H1 (cell line): ENCODE data around the gene SLC35D2. TPM values are rescaled to one million over a fixed set of nuclear protein-coding genes. Genes with fewer than 3 reads are reported as not detected.
"Not testable (repeated sequence)": the region's sequence is repeated elsewhere in the genome, so short reads cannot be mapped to it uniquely, and the experiment has no call there.

Experiments used
- CTCF ChIA-PET: fragments of 300-600 bp; sonication (Branson Sonifier 250); formaldehyde crosslinking; loops from one replicate; lab custom pipeline; 2021; ENCODE audit not compliant: partially characterized antibody; lab: Charles Lee
- POLR2A ChIA-PET: fragments of 300-600 bp; sonication (Branson Sonifier 250); formaldehyde crosslinking; loops from one replicate; lab custom pipeline; 2021; ENCODE audit warnings: inconsistent platforms; ENCODE audit not compliant: partially characterized antibody; lab: Charles Lee
- DNase-seq, 2 experiments: peaks; one replicate each; pipeline versions ENCODE4 v3.0.0 to v3.0.0-alpha.2; 2010 to 2022; ENCODE audit warnings: low spot score in 2 of 2, low read depth in 1 of 2, mixed read lengths in 1 of 2
- FAIRE-seq: peaks from 2 replicates; lab custom pipeline; 2011; peaks lifted over from hg19 to GRCh38; lab: Jason Lieb, UNC
- H2AFZ ChIP-seq: 2 replicates; pipeline ENCODE4 v1.8.1; 2012; ENCODE audit warnings: low read length, inconsistent platforms
- H2AK5ac ChIP-seq: 2 replicates; pipeline ENCODE4 v1.6.1; 2013; ENCODE audit warnings: low read depth, low read length
- H2BK120ac ChIP-seq: replicated peaks from 2 replicates; pipeline ENCODE3; 2013; ENCODE audit warnings: low read depth, low read length, inconsistent platforms
- H2BK12ac ChIP-seq: 2 replicates; pipeline ENCODE4 v1.6.1; 2013; ENCODE audit warnings: low read depth, low read length
- H2BK15ac ChIP-seq: 2 replicates; pipeline ENCODE4 v1.6.1; 2013; ENCODE audit warnings: low read length
- H2BK20ac ChIP-seq: 2 replicates; pipeline ENCODE4 v1.6.1; 2013; ENCODE audit warnings: low read length
- H2BK5ac ChIP-seq: 2 replicates; pipeline ENCODE4 v1.6.1; 2013; ENCODE audit warnings: low read depth, low read length
- H3K14ac ChIP-seq: 2 replicates; pipeline ENCODE4 v1.6.1; 2013; ENCODE audit warnings: inconsistent platforms; ENCODE audit not compliant: insufficient read length
- H3K18ac ChIP-seq: 2 replicates; pipeline ENCODE4 v1.6.1; 2013; ENCODE audit warnings: low read length; ENCODE audit errors: extremely low read depth
- H3K23ac ChIP-seq: 2 replicates; pipeline ENCODE4 v1.6.1; 2013; ENCODE audit warnings: inconsistent platforms; ENCODE audit not compliant: insufficient read length
- H3K23me2 ChIP-seq: 2 replicates; pipeline ENCODE4 v1.6.1; 2013; ENCODE audit warnings: low read depth, low read length
- H3K27ac ChIP-seq: 2 replicates; pipeline ENCODE4 v1.6.1; 2011; ENCODE audit warnings: low read depth, low read length, inconsistent platforms
- H3K27me3 ChIP-seq, 4 experiments: replicated peaks in 1 of 4; 1 replicate in 1 of 4; 2 replicates in 3 of 4; pipeline versions ENCODE4 v1.6.1 to v1.8.1; 2011 to 2013; ENCODE audit warnings: low read length in 3 of 4, mild to moderate bottlenecking in 3 of 4, inconsistent platforms in 2 of 4, mixed read lengths in 2 of 4, moderate library complexity in 1 of 4; ENCODE audit not compliant: control insufficient read depth in 3 of 4, insufficient read depth in 3 of 4; ENCODE audit errors: extremely low read depth in 1 of 4
- H3K36me3 ChIP-seq, 4 experiments: 2 replicates each; pipeline versions ENCODE4 v1.6.1 to v1.8.1; 2011 to 2013; ENCODE audit warnings: mild to moderate bottlenecking in 4 of 4, low read length in 3 of 4, moderate library complexity in 2 of 4, control low read depth in 1 of 4, inconsistent platforms in 1 of 4; ENCODE audit not compliant: insufficient read depth in 4 of 4, control insufficient read depth in 2 of 4
- H3K4ac ChIP-seq: replicated peaks from 2 replicates; pipeline ENCODE3; 2013; ENCODE audit warnings: low read length, low read depth, mixed read lengths, inconsistent platforms; ENCODE audit not compliant: insufficient read length
- H3K4me1 ChIP-seq, 4 experiments: replicated peaks in 1 of 4; 1 replicate in 1 of 4; 2 replicates in 3 of 4; pipeline versions ENCODE4 v1.6.1 to v1.8.1; 2011 to 2013; ENCODE audit warnings: low read length in 3 of 4, inconsistent platforms in 2 of 4, mixed read lengths in 1 of 4; ENCODE audit not compliant: insufficient read depth in 4 of 4, control insufficient read depth in 3 of 4
- H3K4me2 ChIP-seq, 2 experiments: 2 replicates each; pipeline versions ENCODE4 v1.6.1 to v1.8.1; 2011 to 2013; ENCODE audit warnings: low read depth in 2 of 2, low read length in 2 of 2, control low read depth in 1 of 2, inconsistent platforms in 1 of 2, mild to moderate bottlenecking in 1 of 2; ENCODE audit not compliant: insufficient read depth in 1 of 2
- H3K4me3 ChIP-seq, 4 experiments: fragments of 200-600, 300-600 bp in 1 of 4; sonication (generic), shearing (Covaris generic), sonication (Bioruptor Twin) in 1 of 4; 2 replicates each; pipeline versions ENCODE4 v1.5.1 to v1.8.1; 2011 to 2016; ENCODE audit warnings: low read length in 4 of 4, low read depth in 3 of 4, control low read depth in 2 of 4, inconsistent platforms in 2 of 4, mild to moderate bottlenecking in 2 of 4, mixed read lengths in 1 of 4, moderate library complexity in 1 of 4; ENCODE audit not compliant: insufficient read depth in 2 of 4; ENCODE audit errors: extremely low read depth in 1 of 4
- H3K56ac ChIP-seq: replicated peaks from 2 replicates; pipeline ENCODE3; 2013; ENCODE audit warnings: low read depth, mild to moderate bottlenecking, mixed read lengths, low read length, inconsistent platforms; ENCODE audit not compliant: insufficient read length
- H3K79me1 ChIP-seq: 2 replicates; pipeline ENCODE4 v1.6.1; 2013; ENCODE audit warnings: low read depth, low read length, control low read depth
- H3K79me2 ChIP-seq, 2 experiments: 2 replicates each; pipeline versions ENCODE4 v1.6.1 to v1.8.1; 2012 to 2013; ENCODE audit warnings: low read length in 2 of 2, mild to moderate bottlenecking in 2 of 2, inconsistent platforms in 1 of 2; ENCODE audit not compliant: insufficient read depth in 2 of 2, control insufficient read depth in 1 of 2
- H3K9ac ChIP-seq, 4 experiments: replicated peaks in 1 of 4; 1 replicate in 1 of 4; 2 replicates in 3 of 4; pipeline versions ENCODE4 v1.6.1 to v1.8.1; 2011 to 2013; ENCODE audit warnings: low read depth in 3 of 4, low read length in 3 of 4, control low read depth in 2 of 4, mild to moderate bottlenecking in 2 of 4, moderate library complexity in 2 of 4, inconsistent platforms in 1 of 4; ENCODE audit errors: extremely low read depth in 1 of 4
- H3K9me3 ChIP-seq, 2 experiments: 2 replicates each; pipeline versions ENCODE4 v1.6.1 to v1.8.1; 2012 to 2013; ENCODE audit warnings: mild to moderate bottlenecking in 2 of 2, moderate library complexity in 2 of 2, control low read depth in 1 of 2, inconsistent platforms in 1 of 2, low read depth in 1 of 2, low read length in 1 of 2, mixed read lengths in 1 of 2; ENCODE audit not compliant: insufficient read depth in 2 of 2
- H4K20me1 ChIP-seq, 2 experiments: replicated peaks in 1 of 2; 2 replicates each; pipeline versions ENCODE3 to v1.8.1; 2011 to 2013; ENCODE audit warnings: inconsistent platforms in 2 of 2, low read length in 2 of 2, mild to moderate bottlenecking in 1 of 2; ENCODE audit not compliant: insufficient read depth in 2 of 2, control insufficient read depth in 1 of 2
- H4K5ac ChIP-seq: 2 replicates; pipeline ENCODE4 v1.6.1; 2013; ENCODE audit warnings: low read length, low read depth, mixed read lengths, inconsistent platforms; ENCODE audit not compliant: insufficient read length
- H4K8ac ChIP-seq: 2 replicates; pipeline ENCODE4 v1.8.0; 2013; ENCODE audit warnings: mild to moderate bottlenecking, moderate library complexity, low read length, inconsistent platforms; ENCODE audit not compliant: insufficient read depth; ENCODE audit errors: extremely low read depth
- H4K91ac ChIP-seq: replicated peaks from 2 replicates; pipeline ENCODE3; 2013; ENCODE audit warnings: low read length, mixed read lengths, inconsistent platforms; ENCODE audit not compliant: insufficient read length
- WGBS, 2 experiments: shearing (Covaris generic) in 1 of 2; methylation state at CpG; one replicate each; pipeline versions ENCODE4 v1.1.6 to v1.1.7; 2013 to 2015; ENCODE audit warnings: low lambda C conversion rate in 2 of 2, mixed read lengths in 2 of 2, inconsistent platforms in 1 of 2, low coverage in 1 of 2, missing lambda C conversion rate in 1 of 2; ENCODE audit not compliant: insufficient replicate concordance in 2 of 2, insufficient coverage in 1 of 2, insufficient read length in 1 of 2; ENCODE audit errors: extremely low coverage in 1 of 2, missing lambda C conversion rate in 1 of 2; 5-methylcytosine and 5-hydroxymethylcytosine counted together
- polyA plus RNA-seq, 7 experiments: library from polyadenylated mRNA; depleted of rRNA in 3 of 7; stranded (reverse) in 5 of 7; unstranded in 2 of 7; fragments of >200 nt in 5 of 7; fragments of 200-250 nt in 2 of 7; gene quantifications; 1 replicate in 5 of 7; 2 replicates in 1 of 7; 4 replicates in 1 of 7; pipeline versions ENCODE4 v1.2.1 to v1.2.3, GENCODE V29; 2011 to 2013; ENCODE audit warnings: missing spikeins in 2 of 7, mixed read lengths in 2 of 7
- total RNA-seq: library from RNA; stranded (reverse); fragmentation: NEBNext Ultra II Directional; extraction: Animal tissue kit (Norgen Biotek cat#: 25700); gene quantifications from 2 replicates; pipeline ENCODE4 v1.2.1, GENCODE V29; 2021

Gene SLC35D2
- total and polyA plus RNA-seq, 2 of the 8 experiments (the other 6 are each of a cell fraction or from before 2014, with no cell fraction given) = 9.6 to 11.5 TPM

- H3K4me1 ChIP-seq, H3K27me3 ChIP-seq, FAIRE-seq, H2BK120ac ChIP-seq, H3K79me2 ChIP-seq, H2AFZ ChIP-seq, H4K91ac ChIP-seq, H3K27ac ChIP-seq, POLR2A ChIA-PET, H3K36me3 ChIP-seq, H3K4me2 ChIP-seq, H2BK12ac ChIP-seq, H3K4me3 ChIP-seq, H3K23me2 ChIP-seq, H3K9me3 ChIP-seq, H3K14ac ChIP-seq, DNase-seq, H4K5ac ChIP-seq, H2BK5ac ChIP-seq, CTCF ChIA-PET, H3K79me1 ChIP-seq, H4K20me1 ChIP-seq, H3K56ac ChIP-seq, H2BK20ac ChIP-seq, H3K9ac ChIP-seq, H3K18ac ChIP-seq, H3K4ac ChIP-seq, H3K23ac ChIP-seq, H2BK15ac ChIP-seq, H2AK5ac ChIP-seq, H4K8ac ChIP-seq: not testable (repeated sequence)
- 79% methylated on average over 5 of the region's 5 CpGs; no CpG with 5 or more reads in 1 of the 2 experiments for WGBS, 2 experiments
Measured at GRCh38 chr9:96322736-96323135, 60.8 kb downstream of the SLC35D2 start.
